Putamen (tissue), 1 donor: ENCODE results near the gene CCL11.

Experiments
- DNase-seq: peaks from one replicate; pipeline ENCODE4 v3.0.0-alpha.2; 2016; ENCODE audit warnings: low spot score

CCL11 gene

GRCh38 chr17:34285286-34285792 is at the start of gene CCL11:
TSS of gene CCL11 (plus strand) at chr17:34285742. CDS start at chr17:34285809, 67 bp downstream.
- no peak for DNase-seq

GRCh38 chr17:34236281-34236892 is 49.2 kb upstream of the CCL11 start:
- DNase-seq: no peak

DNA sequence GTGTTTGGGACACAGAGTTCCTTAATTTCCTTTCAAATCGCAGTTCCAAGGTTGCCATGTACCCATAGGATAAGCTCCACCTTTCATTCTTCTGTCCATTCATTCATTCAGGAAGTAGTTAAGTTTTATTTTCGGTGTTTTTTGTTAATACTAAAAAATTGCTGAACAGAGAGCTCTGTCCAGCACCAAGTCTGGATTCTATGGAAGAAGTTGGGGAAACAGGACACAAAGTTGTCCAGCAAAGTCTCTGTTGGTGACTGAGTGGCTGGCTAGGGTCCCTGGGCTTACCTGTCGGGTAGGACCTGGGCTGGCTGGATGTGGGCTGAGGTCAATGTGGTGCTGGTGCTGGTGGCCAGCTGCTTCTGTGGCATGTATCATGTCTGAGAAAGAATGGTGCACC is 48.1 kb upstream of the CCL11 start:
- no peak for DNase-seq

- DNase-seq: no peak
These were observed 44.5 kb upstream of the CCL11 start for GRCh38 chr17:34241062-34241461.

DNA sequence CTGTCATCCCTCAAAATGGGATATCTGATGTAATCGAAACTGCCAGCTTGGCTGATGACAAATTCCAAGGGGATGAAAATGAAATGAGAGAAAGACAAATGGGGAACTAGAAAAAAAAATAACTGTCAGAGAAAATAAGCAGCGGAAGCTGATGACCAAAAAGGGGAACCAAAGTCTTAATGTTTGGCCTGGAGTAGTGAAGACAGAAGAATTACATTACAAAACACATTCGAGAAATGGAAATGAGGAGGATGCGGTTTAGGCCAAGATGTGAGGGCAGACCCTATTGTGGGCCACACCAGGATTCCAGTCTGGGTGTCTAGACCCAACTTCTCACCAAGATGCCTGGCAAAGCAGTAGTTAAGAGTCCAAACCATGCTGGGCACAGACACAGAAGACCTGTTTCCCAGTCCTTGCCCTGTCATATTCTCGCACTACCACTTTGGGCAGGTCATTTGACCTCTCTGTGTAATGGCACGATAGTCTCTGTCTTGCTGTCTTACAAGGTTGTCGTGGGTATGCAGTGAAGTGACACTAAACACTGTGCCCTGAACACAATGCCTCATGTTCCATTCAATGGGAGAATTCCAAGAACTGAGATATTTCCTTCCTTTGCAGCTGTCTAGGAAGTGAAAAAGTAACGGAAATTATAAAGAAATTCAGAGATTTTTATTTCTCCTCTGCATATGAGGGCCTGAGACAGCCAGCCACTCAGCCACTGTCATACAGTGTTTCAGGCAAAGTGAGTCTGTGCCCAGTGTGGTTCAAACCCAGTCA is 42.8 kb upstream of the CCL11 start:
- no peak for DNase-seq

DNA sequence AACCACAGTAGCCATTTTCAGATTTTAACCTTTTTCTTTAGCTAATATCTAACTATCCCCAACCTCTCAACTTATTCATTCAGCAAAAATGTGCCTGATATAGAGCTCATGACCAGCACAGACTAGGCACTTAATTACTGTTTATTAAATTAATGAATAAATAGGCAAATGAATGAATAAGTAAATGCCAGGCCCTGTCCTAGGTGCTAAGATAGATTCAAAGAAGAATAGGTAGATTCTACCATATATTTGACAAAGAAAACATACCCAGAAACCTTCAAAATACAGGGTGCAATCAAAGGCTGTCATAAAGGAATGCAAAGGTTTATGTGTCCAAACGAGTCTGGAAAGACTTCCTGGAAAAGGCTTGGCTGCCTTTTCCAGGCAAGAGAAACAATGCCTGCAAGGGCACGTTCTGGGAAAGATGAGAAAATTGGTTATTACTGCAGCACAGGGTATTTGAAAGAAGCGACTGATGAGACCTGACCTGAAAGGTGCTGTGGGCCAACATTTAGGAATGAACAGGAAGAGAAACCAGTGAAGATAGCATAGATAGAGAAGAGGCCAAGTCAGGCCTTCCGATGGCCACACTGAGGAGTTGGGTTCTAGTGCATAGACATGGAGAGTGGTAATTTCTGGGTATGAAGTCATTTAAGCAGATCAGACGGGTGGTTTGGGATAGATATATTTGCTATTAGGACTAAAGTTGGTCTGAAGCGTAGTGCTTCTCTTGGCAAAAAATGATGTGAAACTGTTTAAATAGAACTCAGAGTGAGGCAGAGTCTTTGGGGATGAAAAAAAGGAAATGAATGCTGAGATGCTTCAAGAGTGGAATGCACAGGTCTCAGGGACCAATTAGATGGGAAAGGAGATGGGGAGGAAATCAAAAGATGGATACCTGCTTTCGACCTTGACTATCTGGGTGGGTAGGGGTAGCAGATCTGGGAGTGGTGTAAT is 41.9 kb upstream of the CCL11 start:
- no peak for DNase-seq

GRCh38 chr17:34245351-34245905 is 40.1 kb upstream of the CCL11 start:
- no peak for DNase-seq

- DNase-seq: no peak
These were observed 39.1 kb upstream of the CCL11 start for GRCh38 chr17:34246446-34246845.

- no peak for DNase-seq
These were observed 38.7 kb upstream of the CCL11 start for GRCh38 chr17:34246881-34247280.

DNA sequence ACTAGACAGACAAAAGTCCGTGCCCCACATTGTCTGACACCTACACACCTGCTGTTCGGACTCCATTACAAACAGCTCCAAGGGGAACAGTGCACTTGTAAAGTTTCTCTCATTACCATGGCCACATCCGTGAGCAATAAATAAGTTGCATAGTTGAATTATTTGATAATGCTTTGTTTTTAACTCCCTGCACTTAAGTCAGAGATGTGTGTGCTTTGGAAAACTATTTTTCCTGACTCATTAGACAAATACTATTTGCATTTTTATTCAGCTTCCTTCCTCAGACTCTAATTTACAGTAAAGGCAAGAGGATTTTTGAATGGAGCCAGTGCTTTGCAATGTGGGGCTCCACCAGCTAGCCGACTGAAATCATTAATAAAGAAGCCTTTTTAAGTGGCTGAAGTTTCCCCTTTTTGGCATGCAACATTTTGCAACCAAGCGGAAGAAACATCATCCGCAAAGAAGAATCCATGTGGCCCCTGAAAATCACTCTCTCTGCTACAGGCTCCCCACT is 37.0 kb upstream of the CCL11 start:
- no peak for DNase-seq

GRCh38 chr17:34249061-34249460 is 36.5 kb upstream of the CCL11 start:
- DNase-seq: no peak

GRCh38 chr17:34249478-34249877 is 36.1 kb upstream of the CCL11 start:
- DNase-seq: no peak

- DNase-seq: no peak
These were observed 34.4 kb upstream of the CCL11 start for GRCh38 chr17:34251186-34251585.

- DNase-seq: no peak
These were observed 33.5 kb upstream of the CCL11 start for GRCh38 chr17:34252095-34252443.

- DNase-seq: peak; percentile 49
These were observed 33.0 kb upstream of the CCL11 start for GRCh38 chr17:34252444-34253138.

DNA sequence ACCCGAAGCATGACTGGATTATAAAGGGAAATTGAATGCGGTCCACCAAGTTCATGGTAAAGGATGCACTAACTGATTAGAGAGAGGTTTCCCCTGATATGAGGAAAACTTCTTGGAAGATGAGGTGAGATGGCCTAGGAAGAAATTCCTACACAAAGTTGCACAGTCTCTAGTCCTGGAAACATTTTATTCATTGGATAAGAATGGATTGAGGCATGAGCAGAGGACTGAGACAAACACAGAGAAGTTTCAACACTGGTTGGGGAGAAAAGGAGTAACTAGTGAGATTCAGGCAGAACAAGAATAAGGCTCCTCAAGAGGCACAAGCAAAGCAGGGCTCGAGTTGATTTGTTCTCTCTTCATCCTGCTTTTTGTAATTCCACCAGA is 32.4 kb upstream of the CCL11 start:
- no peak for DNase-seq

GRCh38 chr17:34254146-34254545 is 31.4 kb upstream of the CCL11 start:
- no peak for DNase-seq

DNA sequence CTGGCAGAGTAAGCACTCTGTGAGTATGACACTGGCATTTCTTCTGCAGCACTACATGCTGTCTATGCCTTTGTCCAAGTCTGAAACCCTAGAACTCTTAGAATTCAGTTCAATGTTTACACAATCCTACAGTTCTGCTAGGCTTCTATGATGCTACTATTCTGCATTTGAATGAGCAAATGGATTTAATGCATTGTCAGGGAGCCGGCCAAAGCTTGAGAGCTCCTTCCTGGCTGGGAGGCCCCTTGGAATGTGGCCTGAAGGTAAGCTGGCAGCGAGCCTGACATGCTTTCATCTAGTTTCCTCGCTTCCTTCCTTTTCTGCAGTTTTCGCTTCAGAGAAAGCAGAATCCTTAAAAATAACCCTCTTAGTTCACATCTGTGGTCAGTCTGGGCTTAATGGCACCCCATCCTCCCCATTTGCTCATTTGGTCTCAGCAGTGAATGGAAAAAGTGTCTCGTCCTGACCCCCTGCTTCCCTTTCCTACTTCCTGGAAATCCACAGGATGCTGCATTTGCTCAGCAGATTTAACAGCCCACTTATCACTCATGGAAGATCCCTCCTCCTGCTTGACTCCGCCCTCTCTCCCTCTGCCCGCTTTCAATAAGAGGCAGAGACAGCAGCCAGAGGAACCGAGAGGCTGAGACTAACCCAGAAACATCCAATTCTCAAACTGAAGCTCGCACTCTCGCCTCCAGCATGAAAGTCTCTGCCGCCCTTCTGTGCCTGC is 30.7 kb upstream of the CCL11 start, which contains the start of gene CCL2:
Gene CCL2 (plus strand): TSS at position 635 of the 730 bp plus-strand sequence. CDS start 65 bp downstream, at position 700.
- no peak for DNase-seq

DNA sequence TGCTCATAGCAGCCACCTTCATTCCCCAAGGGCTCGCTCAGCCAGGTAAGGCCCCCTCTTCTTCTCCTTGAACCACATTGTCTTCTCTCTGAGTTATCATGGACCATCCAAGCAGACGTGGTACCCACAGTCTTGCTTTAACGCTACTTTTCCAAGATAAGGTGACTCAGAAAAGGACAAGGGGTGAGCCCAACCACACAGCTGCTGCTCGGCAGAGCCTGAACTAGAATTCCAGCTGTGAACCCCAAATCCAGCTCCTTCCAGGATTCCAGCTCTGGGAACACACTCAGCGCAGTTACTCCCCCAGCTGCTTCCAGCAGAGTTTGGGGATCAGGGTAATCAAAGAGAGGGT is 30.2 kb upstream of the CCL11 start:
- no peak for DNase-seq

DNA sequence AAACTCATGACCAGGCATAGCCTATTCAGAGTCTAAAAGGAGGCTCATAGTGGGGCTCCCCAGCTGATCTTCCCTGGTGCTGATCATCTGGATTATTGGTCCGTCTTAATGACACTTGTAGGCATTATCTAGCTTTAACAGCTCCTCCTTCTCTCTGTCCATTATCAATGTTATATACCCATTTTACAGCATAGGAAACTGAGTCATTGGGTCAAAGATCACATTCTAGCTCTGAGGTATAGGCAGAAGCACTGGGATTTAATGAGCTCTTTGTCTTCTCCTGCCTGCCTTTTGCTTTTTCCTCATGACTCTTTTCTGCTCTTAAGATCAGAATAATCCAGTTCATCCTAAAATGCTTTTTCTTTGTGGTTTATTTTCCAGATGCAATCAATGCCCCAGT is 29.7 kb upstream of the CCL11 start:
- no peak for DNase-seq
